Progenitor cell of endocrine pancreas (in vitro differentiated cells): ENCODE data around the gene CD300LG. TPM values are rescaled to one million over a fixed set of nuclear protein-coding genes. Genes with fewer than 3 reads are reported as not detected.

ENCODE experiments used
- DNase-seq: peaks from one replicate; pipeline ENCODE4 v3.0.0; 2021; ENCODE audit warnings: low spot score; ENCODE audit not compliant: unreplicated experiment
- H3K27ac Mint-ChIP-seq: 2 replicates; pipeline ENCODE4 v1.8.0; 2021; ENCODE audit warnings: mild to moderate bottlenecking, moderate library complexity, mixed read lengths
- H3K27me3 Mint-ChIP-seq: 2 replicates; pipeline ENCODE4 v1.8.0; 2021; ENCODE audit warnings: mixed read lengths
- H3K36me3 Mint-ChIP-seq: 2 replicates; pipeline ENCODE4 v1.8.0; 2022; ENCODE audit warnings: mixed read lengths; ENCODE audit not compliant: insufficient read depth
- H3K4me1 Mint-ChIP-seq: 2 replicates; pipeline ENCODE4 v1.8.0; 2021; ENCODE audit warnings: low read depth, mixed read lengths
- H3K4me3 Mint-ChIP-seq: 2 replicates; pipeline ENCODE4 v1.8.0; 2021; ENCODE audit warnings: low read depth, mild to moderate bottlenecking, moderate library complexity, mixed read lengths
- H3K9me3 Mint-ChIP-seq: 2 replicates; pipeline ENCODE4 v1.8.0; 2021; ENCODE audit warnings: low read depth, mixed read lengths
- total RNA-seq: library from RNA; stranded (reverse); gene quantifications from 2 replicates; pipeline ENCODE4 v1.2.1, GENCODE V29; 2021
- TF ChIP-seq, protein P1 (sequence below): fragments of 200-600 bp; sonication (generic); IDR thresholded peaks from one replicate; pipeline ENCODE4 v1.5.0; 2021; ENCODE audit warnings: antibody characterized with exemption, mild to moderate bottlenecking; ENCODE audit not compliant: unreplicated experiment

Gene CD300LG
- total RNA-seq, 1 donor from 2014 or later: not detected

DNA sequence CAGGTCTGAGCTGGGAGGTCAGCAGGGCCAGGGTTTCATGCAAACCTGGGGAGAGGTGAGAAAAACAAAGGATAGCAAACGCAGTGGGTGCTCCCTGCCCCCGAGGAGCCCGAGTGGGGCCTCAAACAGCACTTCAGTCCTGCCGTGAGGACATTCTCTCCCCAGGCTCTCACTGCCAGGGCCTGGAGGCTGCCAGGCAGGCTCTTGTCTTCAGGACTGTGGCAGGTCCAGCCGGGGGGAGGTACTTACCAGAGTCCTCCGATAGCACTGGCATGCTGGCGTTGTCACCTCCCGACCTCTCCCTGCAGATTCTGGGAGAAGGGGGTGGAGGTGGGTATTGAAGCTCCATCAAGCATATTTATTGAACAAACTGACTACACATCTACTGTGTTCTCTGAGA, 15.3 kb upstream of the CD300LG start:
- H3K9me3 Mint-ChIP-seq: peaks cover 5% of the 10 kb centered on the region
- H3K27ac Mint-ChIP-seq: no peak overlapping the region
- H3K27me3 Mint-ChIP-seq: peaks cover 31% of the 10 kb centered on the region
- peaks cover 5% of the 10 kb centered on the region for H3K36me3 Mint-ChIP-seq
- H3K4me3 Mint-ChIP-seq: peak overlapping the region; percentile 75
- peaks cover 18% of the 10 kb centered on the region for H3K4me1 Mint-ChIP-seq
- TF ChIP-seq, protein P1, sequence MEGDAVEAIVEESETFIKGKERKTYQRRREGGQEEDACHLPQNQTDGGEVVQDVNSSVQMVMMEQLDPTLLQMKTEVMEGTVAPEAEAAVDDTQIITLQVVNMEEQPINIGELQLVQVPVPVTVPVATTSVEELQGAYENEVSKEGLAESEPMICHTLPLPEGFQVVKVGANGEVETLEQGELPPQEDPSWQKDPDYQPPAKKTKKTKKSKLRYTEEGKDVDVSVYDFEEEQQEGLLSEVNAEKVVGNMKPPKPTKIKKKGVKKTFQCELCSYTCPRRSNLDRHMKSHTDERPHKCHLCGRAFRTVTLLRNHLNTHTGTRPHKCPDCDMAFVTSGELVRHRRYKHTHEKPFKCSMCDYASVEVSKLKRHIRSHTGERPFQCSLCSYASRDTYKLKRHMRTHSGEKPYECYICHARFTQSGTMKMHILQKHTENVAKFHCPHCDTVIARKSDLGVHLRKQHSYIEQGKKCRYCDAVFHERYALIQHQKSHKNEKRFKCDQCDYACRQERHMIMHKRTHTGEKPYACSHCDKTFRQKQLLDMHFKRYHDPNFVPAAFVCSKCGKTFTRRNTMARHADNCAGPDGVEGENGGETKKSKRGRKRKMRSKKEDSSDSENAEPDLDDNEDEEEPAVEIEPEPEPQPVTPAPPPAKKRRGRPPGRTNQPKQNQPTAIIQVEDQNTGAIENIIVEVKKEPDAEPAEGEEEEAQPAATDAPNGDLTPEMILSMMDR: no peak
- DNase-seq: no peak

DNA sequence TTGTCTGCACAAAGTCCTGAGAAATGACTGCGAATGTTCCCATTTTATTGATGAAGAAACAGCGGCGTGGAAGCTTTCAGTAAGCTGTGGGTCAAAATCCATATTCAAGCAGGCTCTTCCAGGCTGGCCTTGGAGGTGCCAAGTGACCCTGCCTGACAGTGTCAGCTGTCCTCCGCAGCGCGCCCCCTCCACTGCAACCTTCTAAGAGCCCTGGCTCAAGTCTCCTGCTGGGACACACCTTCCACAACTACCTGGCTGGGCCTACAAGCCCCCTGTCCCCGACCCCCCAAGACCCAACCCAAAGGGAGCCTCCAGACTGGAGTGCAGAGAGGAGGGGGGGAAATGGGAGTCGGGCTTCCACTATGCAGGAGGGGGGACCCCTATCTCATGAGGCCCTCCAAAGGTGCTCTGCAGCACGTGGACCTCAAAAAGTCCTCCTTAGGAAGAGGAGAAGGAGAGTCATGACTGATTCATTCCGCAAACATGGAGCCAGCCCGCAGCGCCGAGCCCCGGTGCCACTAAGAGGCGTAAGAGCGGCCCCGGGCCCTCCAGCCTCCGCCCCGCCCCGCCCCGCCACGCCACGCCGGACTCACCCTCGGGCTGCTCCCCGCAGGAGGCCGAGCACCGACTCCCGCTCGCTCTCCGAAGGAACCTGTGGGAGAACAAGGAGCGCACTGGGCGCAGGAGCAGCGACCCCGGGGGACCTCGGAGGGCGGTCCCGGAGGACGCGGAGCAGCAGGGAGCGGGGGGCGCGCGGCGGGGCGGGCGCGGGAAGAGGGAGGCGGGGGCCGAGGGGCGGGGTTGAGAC, 14.6 kb upstream of the CD300LG start:
- Mint-ChIP-seq H3K4me3 (peak overlapping the region; percentile 75), H3K4me1 (peaks cover 18% of the 10 kb centered on the region), H3K9me3 (peaks cover 5% of the 10 kb centered on the region), H3K27ac (no peak overlapping the region), H3K27me3 (peaks cover 31% of the 10 kb centered on the region), H3K36me3 (peaks cover 5% of the 10 kb centered on the region)
- TF ChIP-seq, protein P1: no peak
- DNase-seq: peak; percentile 35

DNA sequence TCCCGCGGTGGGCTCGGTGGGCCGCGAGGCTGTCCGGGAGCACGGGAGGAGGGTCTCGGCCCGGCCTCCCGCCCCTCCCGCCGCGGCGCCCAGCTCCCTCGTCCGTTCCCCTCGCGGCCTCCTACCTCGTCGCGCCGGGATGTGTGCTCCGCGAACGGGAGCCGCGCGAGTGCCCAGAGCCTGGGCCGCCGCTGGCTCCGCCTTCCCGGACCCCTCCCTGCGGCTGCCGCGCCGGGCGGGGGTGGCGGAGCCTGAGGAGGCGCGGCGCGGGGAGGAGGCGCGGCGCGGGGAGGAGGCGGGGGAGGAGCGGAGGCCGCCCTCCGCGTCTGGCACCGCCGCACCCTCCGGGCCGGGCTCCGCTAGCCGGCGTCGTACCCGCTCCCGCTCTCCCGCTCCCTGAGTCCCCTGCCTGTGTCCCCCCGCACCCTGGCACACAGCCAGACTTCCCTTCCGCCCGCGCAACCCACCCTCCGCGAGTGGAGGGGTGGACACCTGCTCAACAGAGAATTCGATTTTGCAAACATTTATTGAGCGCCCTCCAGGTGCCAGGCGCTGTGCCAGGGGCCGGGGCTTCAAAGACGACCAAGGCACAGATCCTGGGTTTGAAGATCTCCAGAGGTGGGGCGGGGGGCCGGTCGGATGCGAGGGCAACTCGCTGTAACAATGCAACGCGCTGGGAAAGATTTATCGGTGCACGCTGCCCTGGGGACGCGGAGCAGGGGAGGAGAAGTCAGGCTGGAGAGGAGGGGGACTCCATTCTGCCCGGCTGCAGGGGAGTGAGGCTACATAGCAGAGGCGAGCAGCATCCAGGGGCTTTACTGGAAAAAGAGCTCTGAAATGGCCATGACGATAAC, 13.8 kb upstream of the CD300LG start, which contains the start of gene MPP3:
Gene MPP3 (minus strand): TSS at position 171 of the 854 bp plus-strand sequence. CDS start 1,240 bp downstream, outside the sequence.
- Mint-ChIP-seq H3K9me3 (peaks cover 5% of the 10 kb centered on the region), H3K4me1 (peaks cover 18% of the 10 kb centered on the region), H3K36me3 (peaks cover 5% of the 10 kb centered on the region), H3K27me3 (peaks cover 34% of the 10 kb centered on the region), H3K27ac (peak within 1 kb of the TSS; percentile 79), H3K4me3 (peak within 1 kb of the TSS; percentile 80)
- DNase-seq: peak; percentile 42
- TF ChIP-seq, protein P1: no peak

DNA sequence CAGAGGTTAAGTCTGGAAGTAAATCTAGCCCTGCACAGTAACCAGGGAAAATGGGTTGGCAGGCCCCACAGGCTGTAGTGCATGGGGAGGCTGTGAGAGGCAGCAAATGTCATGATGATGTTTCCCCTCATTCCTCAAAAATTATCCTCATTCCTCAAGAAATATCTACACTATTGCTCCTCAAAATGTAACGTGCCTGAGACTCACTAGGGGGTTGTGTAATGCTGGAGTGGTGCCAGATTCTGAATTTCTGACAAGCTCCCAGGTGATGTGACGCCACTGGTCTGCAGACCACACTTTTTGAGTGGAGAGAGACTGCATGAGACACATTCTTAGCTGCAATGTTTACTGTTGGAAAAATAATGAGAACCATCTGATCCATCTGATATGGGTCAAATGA, 12.9 kb upstream of the CD300LG start:
- no peak for DNase-seq
- Mint-ChIP-seq H3K4me3 (peak overlapping the region; percentile 80), H3K4me1 (peaks cover 18% of the 10 kb centered on the region), H3K27me3 (peaks cover 34% of the 10 kb centered on the region), H3K9me3 (peaks cover 5% of the 10 kb centered on the region), H3K27ac (no peak overlapping the region), H3K36me3 (peaks cover 5% of the 10 kb centered on the region)
- TF ChIP-seq, protein P1: no peak

DNA sequence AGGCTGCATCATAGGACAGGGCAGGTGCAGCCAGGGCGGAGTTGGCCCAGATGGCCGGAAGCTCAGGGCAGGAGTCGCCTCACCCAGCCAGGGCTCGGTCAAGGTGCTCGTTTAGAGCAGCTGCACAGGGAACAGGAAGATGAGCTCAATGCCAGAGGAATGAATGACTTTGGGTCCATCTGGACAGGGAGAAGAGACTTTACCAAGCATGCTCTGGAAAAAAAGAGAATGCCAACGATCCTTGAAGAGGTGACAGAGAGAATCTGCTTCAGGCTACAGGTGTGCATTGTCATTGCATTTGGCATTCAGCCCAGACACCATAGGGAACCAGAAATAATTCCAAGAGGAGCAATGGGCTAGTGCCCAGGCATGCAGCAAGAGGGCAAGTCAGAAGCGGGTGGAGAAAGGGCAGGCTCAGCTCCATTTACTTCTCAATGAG, 7.3 kb upstream of the CD300LG start:
- Mint-ChIP-seq H3K27ac (no peak overlapping the region), H3K4me3 (no peak overlapping the region), H3K9me3 (no peaks in the 10 kb centered on the region), H3K4me1 (no peaks in the 10 kb centered on the region), H3K36me3 (no peaks in the 10 kb centered on the region), H3K27me3 (peaks cover 19% of the 10 kb centered on the region)
- TF ChIP-seq, protein P1: no peak
- no peak for DNase-seq
